H1 (cell line): ENCODE results near the gene ASTL. TPM values are rescaled to one million over a fixed set of nuclear protein-coding genes. Genes with fewer than 3 reads are reported as not detected.

ENCODE experiments used
- EGR1 ChIP-seq: IDR thresholded peaks from 2 replicates; pipeline ENCODE4 v1.6.1; 2011; ENCODE audit warnings: low read depth, low read length, borderline replicate concordance
- JUND ChIP-seq: IDR thresholded peaks from 2 replicates; pipeline ENCODE4 v1.6.1; 2011; ENCODE audit warnings: mild to moderate bottlenecking, improper control_type of control experiment, low read length
- NANOG ChIP-seq: IDR thresholded peaks from 2 replicates; pipeline ENCODE4 v1.6.1; 2011; ENCODE audit warnings: low read length, low read depth, mild to moderate bottlenecking, inconsistent platforms; ENCODE audit not compliant: insufficient read depth, poor library complexity, severe bottlenecking
- RAD21 ChIP-seq, 2 experiments: IDR thresholded peaks in 1 of 2; conservative IDR thresholded peaks in 1 of 2; 2 replicates each; pipeline ENCODE4 v1.6.1; 2011; ENCODE audit warnings: low read depth in 2 of 2, low read length in 2 of 2, improper control_type of control experiment in 1 of 2, inconsistent platforms in 1 of 2, mild to moderate bottlenecking in 1 of 2, moderate library complexity in 1 of 2
- SRF ChIP-seq: IDR thresholded peaks from 2 replicates; pipeline ENCODE4 v1.6.1; 2011; ENCODE audit warnings: mild to moderate bottlenecking, low read depth, low read length, moderate library complexity
- TAF1 ChIP-seq: IDR thresholded peaks from 2 replicates; pipeline ENCODE4 v1.6.1; 2011; ENCODE audit warnings: mild to moderate bottlenecking, low read depth, low read length
- polyA plus RNA-seq, 7 experiments: library from polyadenylated mRNA; depleted of rRNA in 3 of 7; stranded (reverse) in 5 of 7; unstranded in 2 of 7; fragments of >200 nt in 5 of 7; fragments of 200-250 nt in 2 of 7; gene quantifications; 1 replicate in 5 of 7; 2 replicates in 1 of 7; 4 replicates in 1 of 7; pipeline versions ENCODE4 v1.2.1 to v1.2.3, GENCODE V29; 2011 to 2013; ENCODE audit warnings: missing spikeins in 2 of 7, mixed read lengths in 2 of 7
- total RNA-seq: library from RNA; stranded (reverse); fragmentation: NEBNext Ultra II Directional; extraction: Animal tissue kit (Norgen Biotek cat#: 25700); gene quantifications from 2 replicates; pipeline ENCODE4 v1.2.1, GENCODE V29; 2021

The ASTL gene
- total and polyA plus RNA-seq, 2 of the 8 experiments (the other 6 are each of a cell fraction or from before 2014, with no cell fraction given): 0.60 to 1.4 TPM

DNA sequence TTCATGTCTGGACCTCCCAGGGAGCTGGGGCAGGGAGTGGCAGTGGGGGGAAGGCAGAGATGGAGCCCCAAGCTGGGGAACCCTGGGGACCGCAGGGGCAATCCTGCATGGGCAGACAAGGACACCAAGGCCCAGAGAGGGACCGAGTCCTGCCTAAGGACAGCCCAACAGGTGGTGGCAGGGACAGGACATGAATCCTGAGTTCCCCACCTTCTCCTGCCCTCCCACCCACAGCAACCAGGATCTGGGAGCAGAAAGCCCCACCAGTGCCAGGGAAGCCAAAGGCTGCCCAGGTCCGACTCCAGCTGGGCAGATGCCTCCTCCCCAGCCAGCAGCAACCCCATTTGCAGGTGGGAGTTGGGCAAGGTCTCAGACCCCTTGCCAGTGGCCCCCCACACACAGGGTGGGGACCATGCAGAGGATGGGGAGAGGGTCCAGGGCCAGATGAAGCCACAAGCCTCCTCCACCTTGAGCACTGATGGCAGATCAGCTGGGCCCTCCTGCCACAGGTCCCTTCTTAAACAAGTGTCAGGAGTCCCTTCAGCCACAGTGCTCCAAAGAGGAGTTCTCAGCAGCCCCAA, 28.3 kb downstream of the ASTL start (continued):
- TF ChIP-seq NANOG (no peak), SRF (no peak), RAD21 (IDR thresholded peaks at IDR 0.05 in 1 of 2, conservative IDR thresholded peaks at IDR 0.05 in 1 of 2; ENCODE audit: low read depth in 2 of 2, low read length in 2 of 2) (no peak), TAF1 (no peak), EGR1 (no peak), JUND (no peak)
